ENCODE data around the gene KRTAP4-6.
"Not testable (repeated sequence)": the region's sequence is repeated elsewhere in the genome, so short reads cannot be mapped to it uniquely, and the experiment has no call there.

KRTAP4-6 gene

DNA sequence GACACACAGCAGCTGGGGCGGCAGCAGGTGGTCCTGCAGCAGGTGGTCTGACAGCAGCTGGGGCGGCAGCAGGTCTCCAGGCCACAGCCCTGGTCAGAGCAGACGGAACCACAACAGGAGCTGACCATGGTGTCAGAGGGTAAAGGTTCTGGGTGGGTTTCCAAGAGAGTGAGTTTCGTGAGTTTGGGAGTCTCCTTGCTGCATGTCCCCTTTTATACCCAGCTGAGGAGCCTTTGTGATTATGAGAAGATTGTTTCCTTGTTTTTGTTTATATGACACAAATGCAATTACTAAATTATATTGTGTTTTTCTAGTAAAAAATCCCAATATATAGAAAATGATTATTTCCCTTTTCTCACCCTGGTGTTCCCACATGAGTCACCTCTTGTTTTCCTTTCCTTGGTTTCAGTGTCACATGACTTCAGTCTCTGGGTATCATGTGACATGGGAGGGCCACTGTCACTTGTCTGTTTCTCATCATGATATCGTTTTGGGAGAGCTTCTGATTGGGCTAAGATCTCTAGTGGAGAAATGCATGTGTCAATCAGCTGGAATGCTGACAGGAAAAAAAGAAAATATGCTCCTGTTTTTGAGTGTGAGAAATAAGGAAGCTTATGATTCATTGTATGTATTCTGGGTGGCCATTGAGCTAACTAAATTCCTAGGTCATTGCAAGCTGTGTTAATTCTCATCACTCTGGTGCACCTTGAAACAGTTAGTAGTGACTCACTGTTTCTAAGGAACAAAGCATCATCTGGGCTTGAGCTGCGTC lies at the start of gene KRTAP4-6:
TSS of gene KRTAP4-6 (minus strand) at position 185 of the 772 bp plus-strand sequence. CDS start at position 128, 57 bp downstream.
- DNase-seq, result no peak

DNA sequence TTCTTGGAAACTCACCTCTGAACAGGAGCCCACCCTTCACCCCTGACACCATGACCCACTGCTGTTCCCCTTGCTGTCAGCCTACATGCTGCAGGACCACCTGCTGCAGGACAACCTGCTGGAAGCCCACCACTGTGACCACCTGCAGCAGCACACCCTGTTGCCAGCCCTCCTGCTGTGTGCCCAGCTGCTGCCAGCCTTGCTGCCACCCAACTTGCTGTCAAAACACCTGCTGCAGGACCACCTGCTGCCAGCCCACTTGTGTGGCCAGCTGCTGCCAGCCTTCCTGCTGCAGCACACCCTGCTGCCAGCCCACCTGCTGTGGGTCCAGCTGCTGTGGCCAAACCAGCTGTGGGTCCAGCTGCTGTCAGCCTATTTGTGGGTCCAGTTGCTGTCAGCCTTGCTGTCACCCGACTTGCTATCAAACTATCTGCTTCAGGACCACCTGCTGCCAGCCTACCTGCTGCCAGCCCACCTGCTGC lies 49.5 kb upstream of the KRTAP4-6 start, which contains the start of gene KRTAP9-1:
TSS of gene KRTAP9-1 (plus strand) at position 51 of the 482 bp plus-strand sequence. CDS start at position 51, 0 bp downstream.
- DNase-seq, result not testable (repeated sequence)

DNA sequence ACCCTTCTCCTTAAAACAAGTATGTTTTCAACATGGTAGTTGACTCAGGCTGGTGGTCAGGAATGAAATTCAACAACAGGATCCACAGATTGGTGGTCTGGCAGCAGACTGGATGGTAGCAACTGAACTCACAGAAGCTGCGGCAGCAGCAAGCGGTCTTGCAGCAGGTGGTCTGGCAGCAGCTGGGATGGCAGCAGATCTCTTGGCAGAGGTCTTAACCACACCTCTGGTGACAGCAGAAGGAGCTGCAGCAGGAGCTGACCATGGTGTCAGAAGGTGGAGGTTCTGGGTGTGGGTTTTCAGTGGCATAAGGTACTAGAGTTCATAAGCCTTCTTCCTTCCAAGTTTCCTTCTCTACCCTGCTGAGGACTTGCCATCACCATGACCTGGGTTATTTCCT lies 46.5 kb upstream of the KRTAP4-6 start:
- no peak for DNase-seq

DNA sequence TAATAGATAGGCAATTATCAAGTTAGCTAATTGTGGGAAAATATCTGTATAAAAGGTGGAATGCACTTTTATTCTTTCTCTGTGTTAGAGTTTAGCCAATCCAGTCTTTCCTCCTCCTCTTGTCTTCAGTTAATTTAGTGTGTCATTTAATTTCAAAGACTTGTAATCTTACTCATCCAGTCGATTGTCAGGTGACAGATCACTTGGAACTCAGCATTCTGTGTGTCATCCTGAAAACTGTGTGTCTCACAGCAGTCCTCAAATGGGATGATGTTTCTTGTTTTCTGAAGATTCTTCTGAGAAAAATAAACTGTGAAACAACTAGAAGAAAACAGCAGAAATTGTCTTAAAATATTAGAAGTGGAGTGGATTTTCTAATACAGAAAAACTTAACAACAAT lies 44.7 kb upstream of the KRTAP4-6 start:
- no peak for DNase-seq

DNA sequence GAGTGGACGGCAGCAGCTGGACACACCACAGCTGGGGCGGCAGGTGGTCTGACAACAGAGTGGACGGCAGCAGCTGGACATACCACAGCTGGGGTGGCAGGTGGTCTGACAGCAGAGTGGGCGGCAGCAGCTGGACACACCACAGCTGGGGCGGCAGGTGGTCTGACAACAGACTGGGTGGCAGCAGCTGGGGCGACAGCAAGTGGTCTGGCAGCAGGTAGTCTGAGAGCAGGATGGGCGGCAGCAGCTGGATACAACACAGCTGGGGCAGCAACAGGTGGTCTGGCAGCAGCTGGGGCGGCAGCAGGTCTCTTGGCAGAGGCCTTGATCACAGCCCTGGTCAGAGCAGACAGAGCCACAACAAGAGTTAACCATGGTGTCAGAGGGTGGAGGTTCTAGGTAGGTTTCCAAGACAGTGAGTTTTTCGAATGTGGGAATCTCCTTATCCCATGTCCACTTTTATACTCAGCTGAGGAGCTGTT lies 44.2 kb upstream of the KRTAP4-6 start, which contains the start of gene KRTAP4-1:
TSS of gene KRTAP4-1 (minus strand) at position 432 of the 482 bp plus-strand sequence. CDS start at position 375, 57 bp downstream.
- DNase-seq, result no peak

DNA sequence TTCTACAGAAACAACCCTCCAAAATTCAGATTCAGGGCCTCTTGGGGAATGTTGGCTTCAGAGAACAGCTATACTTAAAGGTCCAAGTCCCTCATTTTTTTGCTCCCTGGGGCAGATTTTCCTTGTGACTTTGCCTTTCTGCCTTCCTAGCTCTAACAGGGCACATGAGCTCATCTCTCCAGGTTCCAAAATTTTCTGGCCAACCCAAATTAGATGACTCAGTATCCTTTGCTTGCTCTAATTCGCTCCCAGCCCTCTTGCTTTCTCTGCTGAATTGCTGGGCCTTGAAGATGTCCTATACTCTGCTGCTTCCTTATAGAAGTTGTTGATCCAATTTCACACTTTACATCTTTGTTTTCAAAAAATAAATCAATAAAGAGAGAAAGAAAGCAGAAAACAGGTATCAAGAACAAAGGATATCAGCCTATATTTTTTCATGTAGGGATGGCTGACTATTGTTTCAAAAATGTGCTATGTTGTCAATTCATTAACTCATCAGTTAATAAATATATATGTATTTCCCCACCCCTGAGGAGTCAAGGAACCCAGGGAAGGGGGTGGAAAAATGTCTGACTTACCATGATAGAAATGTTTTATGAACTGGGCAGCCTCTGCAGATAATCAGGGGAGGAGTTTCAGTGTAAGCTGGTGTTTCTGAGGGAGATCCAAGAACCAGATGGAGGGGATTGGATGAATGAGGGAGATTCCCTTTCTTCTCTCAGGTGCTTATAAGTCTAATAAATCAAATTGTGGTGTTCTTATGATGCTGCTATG lies 38.7 kb upstream of the KRTAP4-6 start:
- DNase-seq, result no peak

DNA sequence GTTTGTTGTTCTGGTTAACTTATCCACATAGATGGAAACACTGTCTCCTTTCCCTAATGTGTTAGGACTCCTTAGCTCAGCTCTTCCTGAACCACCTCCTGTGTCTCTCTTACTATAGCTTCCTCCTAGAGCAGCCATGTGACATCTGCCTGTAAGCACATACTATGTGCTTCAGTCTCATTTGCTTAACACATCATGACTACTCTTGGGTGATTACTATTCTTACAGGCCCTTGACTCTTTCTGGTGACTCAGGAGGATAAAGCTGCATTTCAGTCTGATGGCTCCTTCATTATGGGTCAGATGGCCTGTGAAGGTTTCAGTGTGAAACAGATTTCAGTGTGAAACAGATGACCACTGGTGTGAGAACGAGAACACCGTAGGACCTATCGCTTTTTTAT lies 38.0 kb upstream of the KRTAP4-6 start:
- DNase-seq, result no peak

DNA sequence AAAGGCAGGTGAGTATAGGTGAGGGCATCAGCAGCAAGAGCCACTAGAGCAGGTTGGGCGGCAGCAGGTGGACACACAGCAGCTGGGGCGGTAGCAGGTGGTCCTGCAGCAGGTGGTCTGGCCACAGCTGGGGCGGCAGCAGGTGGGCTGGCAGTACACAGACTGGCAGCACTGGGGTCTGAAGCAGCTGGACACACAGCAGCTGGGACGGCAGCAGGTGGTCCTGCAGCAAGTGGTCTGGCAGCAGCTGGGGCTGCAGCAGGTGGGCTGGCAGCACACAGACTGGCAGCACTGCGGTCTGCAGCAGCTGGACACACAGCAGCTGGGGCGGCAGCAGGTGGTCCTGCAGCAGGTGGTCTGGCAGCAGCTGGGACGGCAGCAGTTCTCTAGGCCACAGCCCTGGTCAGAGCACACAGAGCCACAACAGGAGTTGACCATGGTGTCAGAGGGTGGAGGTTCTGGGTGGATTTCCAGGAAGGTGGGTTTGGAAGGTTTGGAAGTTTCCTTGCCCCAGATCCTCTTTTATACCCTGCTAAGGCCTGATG lies 37.5 kb upstream of the KRTAP4-6 start, which contains the start of gene KRTAP4-2:
TSS of gene KRTAP4-2 (minus strand) at position 495 of the 545 bp plus-strand sequence. CDS start at position 438, 57 bp downstream.
- no peak for DNase-seq

DNA sequence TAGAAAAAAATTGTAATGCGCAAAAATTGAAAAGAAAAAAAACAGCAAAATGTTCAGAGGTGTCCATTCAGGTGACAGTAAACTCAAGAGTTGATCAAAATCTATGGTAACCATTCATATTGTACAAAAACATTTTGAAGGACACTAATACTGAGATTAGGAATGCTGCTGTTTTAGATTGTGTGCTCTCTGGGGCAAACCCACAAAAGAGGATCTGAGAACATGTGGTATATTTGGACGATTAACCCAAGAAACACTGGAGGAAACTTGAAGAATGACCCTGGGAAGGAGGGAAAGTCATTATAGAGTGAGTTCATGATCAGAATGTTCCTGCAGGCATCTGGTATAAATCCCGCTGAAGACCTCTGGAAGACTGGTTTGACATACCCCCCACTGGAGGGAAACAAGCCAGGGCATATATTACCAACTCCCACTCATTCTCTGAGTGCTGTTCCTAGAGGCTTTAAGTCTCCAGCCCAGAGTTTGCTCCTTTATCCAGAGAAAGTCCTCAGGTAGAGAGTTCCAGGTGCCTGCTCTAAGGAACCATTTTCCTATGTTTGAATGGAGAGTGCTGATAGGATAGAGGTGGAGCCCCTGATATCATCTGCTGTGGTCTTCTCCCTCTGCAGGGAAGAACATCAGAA lies 36.5 kb upstream of the KRTAP4-6 start:
- DNase-seq, result no peak

DNA sequence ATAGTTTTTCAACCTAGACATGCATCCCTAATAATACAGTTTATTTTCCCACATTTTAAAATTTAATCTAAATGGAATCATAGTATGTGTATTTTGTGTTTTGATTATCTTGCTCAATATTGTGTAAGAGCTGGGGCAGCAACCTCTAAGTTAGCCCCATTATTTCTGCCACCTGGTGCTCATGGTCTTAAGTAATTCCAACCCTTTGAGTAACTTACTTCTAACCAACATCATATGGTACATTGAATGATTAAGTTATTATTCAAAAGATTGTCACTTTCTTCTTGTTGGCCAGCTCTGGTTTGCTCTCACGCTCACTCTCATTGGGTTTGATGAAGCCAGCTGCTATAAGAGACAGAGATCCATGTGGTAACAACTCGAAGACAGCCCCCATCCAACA lies 31.5 kb upstream of the KRTAP4-6 start:
- DNase-seq, result no peak

DNA sequence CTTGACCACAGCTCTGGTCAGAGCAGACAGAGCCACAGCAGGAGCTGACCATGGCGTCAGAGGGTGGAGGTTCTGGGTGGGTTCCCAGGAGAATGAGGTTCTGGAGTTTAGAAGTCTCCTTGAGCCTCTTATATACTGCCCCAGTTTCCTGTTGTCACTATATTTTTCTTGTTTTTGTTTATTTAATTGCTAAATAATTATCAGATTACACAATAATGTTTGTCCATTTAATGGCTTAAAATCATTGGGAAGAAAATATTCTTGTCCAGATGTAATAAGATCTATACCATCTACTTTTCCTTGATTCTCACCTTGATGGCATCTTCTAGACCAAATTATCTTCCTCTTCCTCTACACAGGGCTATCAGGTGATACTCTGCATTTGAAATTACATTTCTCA lies 27.8 kb upstream of the KRTAP4-6 start, which contains the start of gene KRTAP4-3:
TSS of gene KRTAP4-3 (minus strand) at position 101 of the 400 bp plus-strand sequence. CDS start at position 52, 49 bp downstream.
- no peak for DNase-seq

DNA sequence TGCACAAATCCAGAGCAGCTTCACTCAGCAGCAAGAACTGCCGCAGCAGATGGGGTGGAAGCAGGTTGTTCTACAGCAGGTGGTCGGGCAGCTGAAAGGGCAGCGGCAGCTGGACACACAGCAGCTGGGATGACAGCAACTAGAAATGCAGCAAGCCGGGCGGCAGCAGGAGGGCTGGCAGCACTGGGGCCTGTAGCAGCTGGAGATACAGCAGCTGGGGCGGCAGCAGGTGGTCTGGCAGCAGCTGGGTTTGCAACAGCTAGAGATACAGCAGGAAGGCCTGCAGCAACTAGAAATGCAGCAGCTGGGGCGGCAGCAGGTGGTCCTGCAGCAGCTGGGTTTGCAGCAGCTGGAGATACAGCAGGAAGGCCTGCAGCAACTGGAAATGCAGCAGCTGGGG lies 27.2 kb upstream of the KRTAP4-6 start:
- DNase-seq, result no peak

DNA sequence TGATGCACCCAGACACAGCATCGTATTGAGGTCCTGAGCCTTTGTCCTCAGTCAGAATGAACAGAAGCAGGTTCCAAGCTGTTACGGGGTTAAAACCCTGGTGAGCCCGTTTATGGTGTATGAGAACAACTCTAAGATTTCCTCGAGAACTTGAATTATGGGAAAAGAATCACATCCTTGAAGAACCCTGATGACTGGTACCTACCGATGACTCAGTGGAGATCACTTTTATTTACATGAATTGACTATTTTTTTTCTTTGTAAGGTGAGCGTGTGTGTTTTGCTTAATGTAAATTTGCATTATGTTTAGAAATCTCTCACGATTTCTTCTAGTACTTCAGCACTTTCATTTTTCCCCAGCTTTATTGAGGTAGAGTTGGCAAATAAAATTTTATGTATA lies 23.5 kb upstream of the KRTAP4-6 start:
- no peak for DNase-seq

DNA sequence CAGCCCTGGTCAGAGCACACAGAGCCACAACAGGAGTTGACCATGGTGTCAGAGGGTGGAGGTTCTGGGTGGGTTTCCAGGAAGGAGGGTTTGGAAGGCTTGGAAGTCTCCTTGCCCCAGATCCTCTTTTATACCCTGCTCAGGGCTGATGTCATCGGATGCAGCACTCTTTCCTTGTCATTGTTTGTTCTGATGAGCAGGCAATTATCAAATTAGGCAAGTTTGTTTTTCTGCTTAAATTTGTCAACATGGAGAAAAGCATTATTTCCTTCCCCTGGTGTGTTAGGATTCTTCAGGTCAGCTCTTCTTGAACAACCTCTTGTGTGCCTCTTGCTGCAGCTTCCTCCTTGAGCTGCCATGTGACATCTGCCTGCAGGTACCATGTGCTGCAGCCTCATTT lies 20.3 kb upstream of the KRTAP4-6 start, which contains the start of gene KRTAP4-4:
TSS of gene KRTAP4-4 (minus strand) at position 101 of the 400 bp plus-strand sequence. CDS start at position 44, 57 bp downstream.
- no peak for DNase-seq

DNA sequence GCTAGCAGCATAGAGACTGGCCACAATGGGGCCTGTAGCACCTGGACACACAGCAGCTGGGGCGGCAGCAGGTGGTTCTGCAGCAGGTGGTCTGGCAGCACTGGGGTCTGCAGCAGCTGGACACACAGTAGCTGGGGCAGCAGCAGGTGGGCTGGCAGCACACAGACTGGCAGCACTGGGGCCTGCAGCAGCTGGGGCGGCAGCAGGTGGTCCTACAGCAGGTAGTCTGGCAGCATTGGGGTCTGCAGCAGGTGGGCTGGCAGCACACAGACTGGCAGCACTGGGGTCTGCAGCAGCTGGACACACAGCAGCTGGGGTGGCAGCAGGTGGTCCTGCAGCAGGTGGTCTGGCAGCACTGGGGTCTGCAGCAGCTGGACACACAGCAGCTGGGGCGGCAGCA lies 19.8 kb upstream of the KRTAP4-6 start:
- not testable (repeated sequence) for DNase-seq

DNA sequence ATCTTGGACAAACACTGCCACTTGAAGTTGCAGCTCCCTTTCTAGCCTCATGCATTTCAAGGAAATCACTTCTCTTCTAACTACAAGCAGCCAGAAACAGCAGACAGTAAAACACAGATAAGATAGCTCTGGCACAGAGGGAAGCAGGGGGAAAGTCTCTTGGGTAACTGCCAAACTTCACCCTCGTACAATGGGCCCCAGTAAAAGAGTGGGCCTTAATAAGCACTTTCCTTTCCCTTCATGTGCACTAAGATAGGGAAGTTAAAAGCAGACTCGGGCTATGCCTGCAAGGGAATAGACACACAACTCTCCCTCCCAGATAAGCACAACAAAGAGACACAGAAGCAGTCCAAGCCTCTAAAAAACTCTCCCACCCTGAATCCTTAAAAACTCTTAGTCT lies 13.5 kb upstream of the KRTAP4-6 start:
- no peak for DNase-seq

DNA sequence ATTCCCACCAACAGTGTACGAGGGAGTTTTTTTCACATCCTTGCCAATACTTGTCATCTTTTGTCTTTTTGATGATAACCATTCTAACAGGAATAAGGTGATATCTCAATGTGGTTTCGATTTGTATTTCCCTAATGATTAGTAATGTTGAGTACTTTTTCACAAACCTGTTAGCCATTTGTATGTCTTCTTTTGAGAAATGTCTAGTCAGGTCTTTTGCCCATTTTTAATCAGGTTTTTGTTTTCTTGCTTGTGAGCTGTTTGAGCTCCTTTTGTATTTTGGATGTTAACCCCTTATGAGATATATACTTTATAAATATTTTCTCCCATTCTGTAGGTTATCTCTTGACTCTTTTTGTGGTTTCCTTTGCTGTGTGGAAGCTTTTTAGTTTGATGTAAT lies 11.2 kb upstream of the KRTAP4-6 start:
- no peak for DNase-seq

DNA sequence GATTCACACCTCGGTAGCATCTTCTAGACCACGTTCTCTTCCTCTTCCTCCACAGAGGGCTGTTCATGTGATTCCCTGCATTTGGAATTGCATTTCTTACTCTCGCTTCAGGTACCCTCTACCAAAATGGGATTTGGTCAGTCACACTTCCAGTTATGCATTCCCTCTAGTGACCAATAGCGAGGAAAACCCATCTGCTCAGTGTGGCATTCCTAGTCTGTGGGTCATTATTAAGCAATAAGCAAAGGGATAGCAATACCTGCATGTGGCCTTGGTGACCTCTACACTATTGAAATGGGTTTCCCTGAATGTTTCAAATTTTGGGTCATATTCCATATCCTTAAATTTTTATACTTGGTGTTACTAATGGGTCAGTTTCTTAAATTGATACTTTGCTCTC lies 9.7 kb upstream of the KRTAP4-6 start:
- DNase-seq, result no peak

DNA sequence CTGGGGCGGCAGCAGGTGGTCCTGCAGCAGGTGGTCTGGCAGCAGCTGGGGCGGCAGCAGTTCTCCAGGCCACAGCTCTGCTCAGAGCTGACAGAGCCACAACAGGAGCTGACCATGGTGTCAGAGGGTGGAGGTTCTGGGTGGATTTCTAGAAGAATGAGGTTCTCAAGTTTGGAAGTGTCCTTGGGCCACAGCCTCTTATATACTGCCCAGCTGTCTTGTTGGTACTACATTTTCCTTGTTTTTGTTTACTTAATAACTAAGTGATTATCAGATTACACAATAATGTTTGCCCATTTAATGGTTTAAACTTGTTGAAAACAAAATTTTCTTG lies 9.3 kb upstream of the KRTAP4-6 start, which contains the start of gene KRTAP4-5:
TSS of gene KRTAP4-5 (minus strand) at position 174 of the 334 bp plus-strand sequence. CDS start at position 116, 58 bp downstream.
- no peak for DNase-seq

DNA sequence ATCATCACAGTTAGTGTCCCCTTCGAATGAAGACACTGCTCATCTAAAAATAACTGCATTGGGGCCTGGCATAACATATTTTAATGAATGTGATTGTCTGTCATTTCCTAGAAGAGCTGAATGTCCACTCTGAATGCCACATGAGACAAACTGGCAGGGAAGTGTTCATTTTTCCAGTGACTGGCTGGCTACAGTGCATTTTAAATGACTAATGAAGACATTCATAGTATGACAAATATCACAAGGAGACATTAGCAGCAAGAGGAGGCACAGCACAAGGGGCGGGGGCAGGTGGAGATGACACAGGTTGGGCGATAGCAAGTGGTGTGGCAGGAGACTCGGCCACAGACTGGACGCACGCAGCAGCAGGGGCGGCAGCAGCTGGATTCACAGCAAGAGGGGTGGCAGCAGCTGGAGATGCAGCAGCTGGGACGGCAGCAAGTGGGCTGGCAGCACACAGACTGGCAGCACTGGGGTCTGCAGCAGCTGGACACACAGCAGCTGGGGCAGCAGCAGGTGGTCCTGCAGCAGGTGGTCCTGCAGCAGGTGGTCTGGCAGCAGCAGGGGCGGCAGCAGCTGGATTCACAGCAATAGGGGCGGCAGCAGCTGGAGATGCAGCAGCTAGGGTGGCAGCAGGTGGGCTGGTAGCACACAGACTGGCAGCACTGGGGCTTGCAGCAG lies 8.8 kb upstream of the KRTAP4-6 start:
- DNase-seq, result not testable (repeated sequence)

DNA sequence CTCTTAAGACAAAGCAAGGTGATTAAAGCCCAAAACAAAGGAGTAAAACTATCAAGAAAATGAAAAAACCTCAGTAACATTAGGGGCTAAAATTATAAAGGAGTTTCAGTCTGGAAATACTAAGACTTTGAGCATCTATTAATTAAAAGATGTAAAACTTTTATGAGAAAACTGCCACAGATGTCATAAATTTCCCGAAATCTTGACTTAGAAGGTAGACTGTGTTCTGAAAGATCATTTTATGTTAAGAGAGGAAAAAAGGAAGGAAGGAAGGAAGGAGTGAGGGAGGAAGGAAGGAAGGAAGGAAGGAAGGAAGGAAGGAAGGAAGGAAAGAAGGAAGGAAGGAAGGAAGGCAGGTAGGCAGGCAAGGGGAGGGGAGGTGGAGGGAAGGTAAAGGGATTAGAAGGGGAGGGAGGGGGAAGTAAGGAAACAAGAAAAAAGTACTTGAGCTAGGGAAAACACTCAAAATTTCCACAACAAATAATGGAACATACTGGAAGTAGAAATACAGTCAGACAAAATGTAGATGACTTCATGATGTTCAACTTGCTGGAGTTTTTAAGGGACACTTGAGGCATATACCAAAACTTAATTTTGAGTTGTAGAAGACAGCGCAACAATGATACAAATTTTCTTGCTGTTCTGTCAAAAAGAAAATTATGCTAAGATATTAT lies 7.3 kb upstream of the KRTAP4-6 start:
- no peak for DNase-seq

Data from activated CD4-positive, CD25-positive, alpha-beta regulatory T cell (primary cell).